H1 (cell line): ENCODE data around the gene CAMTA1.

ENCODE experiments used
- EGR1 ChIP-seq: IDR thresholded peaks from 2 replicates; pipeline ENCODE4 v1.6.1; 2011; ENCODE audit warnings: low read depth, low read length, borderline replicate concordance
- POLR2A ChIP-seq, 2 experiments: IDR thresholded peaks; 1 replicate in 1 of 2; 2 replicates in 1 of 2; pipeline ENCODE4 v1.6.1; 2011; ENCODE audit warnings: low read depth in 2 of 2, low read length in 2 of 2, mild to moderate bottlenecking in 2 of 2; ENCODE audit errors: control extremely low read depth in 1 of 2
- SRF ChIP-seq: IDR thresholded peaks from 2 replicates; pipeline ENCODE4 v1.6.1; 2011; ENCODE audit warnings: mild to moderate bottlenecking, low read depth, low read length, moderate library complexity

- TF ChIP-seq SRF (no peak), POLR2A (IDR thresholded peaks at IDR 0.05; ENCODE audit: control extremely low read depth in 1 of 2, low read depth in 2 of 2, low read length in 2 of 2) (no peak), EGR1 (no peak)
Observed at GRCh38 chr1:7076117-7076516, 290.9 kb downstream of the CAMTA1 start.
